Hematopoietic multipotent progenitor cell treated with erythropoietin and hydrocortisone succinate and interleukin-3 and kit ligand, for 15 days (in vitro differentiated cells): ENCODE data around the gene ST3GAL5.
"Not testable (repeated sequence)": the region's sequence is repeated elsewhere in the genome, so short reads cannot be mapped to it uniquely, and the experiment has no call there.

Source experiments
- DNase-seq: peaks from one replicate; pipeline ENCODE4 v3.0.0-alpha.2; 2015; ENCODE audit warnings: low spot score

The ST3GAL5 gene

GRCh38 chr2:85893428-85894258 lies 4.9 kb upstream of the ST3GAL5 start:
- DNase-seq: no peak

GRCh38 chr2:85892216-85892944 lies 3.6 kb upstream of the ST3GAL5 start:
- no peak for DNase-seq

- no peak for DNase-seq
Measured at GRCh38 chr2:85890522-85891176, 1.9 kb upstream of the ST3GAL5 start.

- DNase-seq: no peak
Measured at GRCh38 chr2:85889627-85890281, 964 bp upstream of the ST3GAL5 start.

GRCh38 chr2:85888020-85888683 lies 638 bp downstream of the ST3GAL5 start:
- no peak for DNase-seq

GRCh38 chr2:85887566-85888019 lies 1.2 kb downstream of the ST3GAL5 start:
- no peak for DNase-seq

- no peak for DNase-seq
Measured at GRCh38 chr2:85886590-85886989, 2.2 kb downstream of the ST3GAL5 start.

- DNase-seq: no peak
Measured at GRCh38 chr2:85886141-85886540, 2.6 kb downstream of the ST3GAL5 start.

- DNase-seq: not testable (repeated sequence)
Measured at GRCh38 chr2:85881781-85882180, 7.0 kb downstream of the ST3GAL5 start.

GRCh38 chr2:85880716-85881328 lies 8.0 kb downstream of the ST3GAL5 start:
- not testable (repeated sequence) for DNase-seq

- no peak for DNase-seq
Measured at GRCh38 chr2:85878719-85879370, 9.9 kb downstream of the ST3GAL5 start.

- DNase-seq: no peak
Measured at GRCh38 chr2:85875350-85876050, 13.3 kb downstream of the ST3GAL5 start.

- no peak for DNase-seq
Measured at GRCh38 chr2:85873679-85874078, 15.1 kb downstream of the ST3GAL5 start.

- DNase-seq: no peak
Measured at GRCh38 chr2:85872536-85873161, 16.1 kb downstream of the ST3GAL5 start.

GRCh38 chr2:85871494-85872164 lies 17.2 kb downstream of the ST3GAL5 start:
- DNase-seq: no peak

- DNase-seq: no peak
Measured at GRCh38 chr2:85868822-85869221, 20.0 kb downstream of the ST3GAL5 start.

GRCh38 chr2:85867556-85868292 lies 21.1 kb downstream of the ST3GAL5 start:
- no peak for DNase-seq

GRCh38 chr2:85867121-85867520 lies 21.7 kb downstream of the ST3GAL5 start:
- no peak for DNase-seq
